Vagina (tissue), 2 donors: ENCODE results near the gene PORCN.

ENCODE experiments used
- CTCF ChIP-seq, 3 experiments: fragments of 450-650 bp in 2 of 3; fragments of 200-600 bp in 1 of 3; sonication (generic) in 1 of 3; IDR thresholded peaks; one replicate each; pipeline ENCODE4 v1.5.1; 2017 to 2019; ENCODE audit warnings: antibody characterized with exemption in 3 of 3, mild to moderate bottlenecking in 2 of 3, moderate library complexity in 2 of 3
- POLR2A ChIP-seq, 2 donors: fragments of 450-650 bp; IDR thresholded peaks; one replicate each; pipeline ENCODE4 v1.6.1; 2017; ENCODE audit warnings: antibody characterized with exemption in 2 of 2, mild to moderate bottlenecking in 2 of 2, moderate library complexity in 2 of 2

- TF ChIP-seq CTCF (IDR thresholded peaks at IDR 0.05) (no peak), POLR2A (IDR thresholded peaks at IDR 0.05) (no peak)
Observed at GRCh38 chrX:48532161-48532560, 23.4 kb downstream of the PORCN start.
